Effector memory CD4-positive, alpha-beta T cell (primary cell): ENCODE data around the gene ITIH5.

ENCODE experiments used
- DNase-seq, 3 donors: peaks; one replicate each; pipeline ENCODE4 v3.0.0-alpha.2; 2020
- H3K27ac ChIP-seq: 2 replicates; pipeline ENCODE4 v1.7.0; 2013; ENCODE audit warnings: mild to moderate bottlenecking, low read length, moderate library complexity; ENCODE audit not compliant: insufficient read depth, poor library complexity, severe bottlenecking
- H3K27me3 ChIP-seq: replicated peaks from 2 replicates; pipeline ENCODE4 v1.7.0; 2013; ENCODE audit warnings: mild to moderate bottlenecking, low read length; ENCODE audit not compliant: insufficient read depth, control insufficient read depth, poor library complexity, severe bottlenecking
- H3K36me3 ChIP-seq: 2 replicates; pipeline ENCODE4 v1.7.0; 2013; ENCODE audit warnings: mild to moderate bottlenecking, low read length, moderate library complexity; ENCODE audit not compliant: control insufficient read depth, insufficient read depth
- H3K4me1 ChIP-seq: 2 replicates; pipeline ENCODE4 v1.7.0; 2013; ENCODE audit warnings: low read length, mild to moderate bottlenecking; ENCODE audit not compliant: control insufficient read depth, insufficient read depth, poor library complexity, severe bottlenecking
- H3K4me3 ChIP-seq: 2 replicates; pipeline ENCODE4 v1.7.0; 2013; ENCODE audit warnings: low read length, low read depth, mild to moderate bottlenecking; ENCODE audit not compliant: insufficient read depth, poor library complexity, severe bottlenecking
- H3K9me3 ChIP-seq: 2 replicates; pipeline ENCODE4 v1.7.0; 2013; ENCODE audit warnings: mild to moderate bottlenecking, low read length, moderate library complexity; ENCODE audit not compliant: control insufficient read depth

The ITIH5 gene

DNA sequence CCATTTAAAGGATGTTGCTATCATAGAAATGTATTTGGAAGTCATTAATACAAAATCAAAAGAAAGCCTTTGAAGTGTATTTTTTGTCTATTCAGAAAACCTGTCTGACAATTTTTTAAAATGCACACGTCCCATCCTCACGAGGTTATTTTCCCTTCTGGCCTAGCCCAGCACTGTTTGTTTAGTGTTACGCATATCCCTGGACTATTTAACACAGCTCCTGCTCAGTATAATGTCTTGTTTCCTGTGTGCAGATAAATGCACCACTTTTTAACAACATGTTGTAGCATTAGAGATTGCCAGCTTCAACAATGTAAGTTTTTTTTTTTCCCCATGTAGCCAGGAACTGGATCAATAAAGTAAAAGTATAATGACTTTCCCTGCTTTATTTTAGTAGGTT is 153.3 kb downstream of the ITIH5 start:
- H3K4me1 ChIP-seq = peaks cover 4% of the 10 kb centered on the region
- DNase-seq = no peak
- no peaks in the 10 kb centered on the region for H3K9me3 ChIP-seq
- H3K36me3 ChIP-seq = no peaks in the 10 kb centered on the region
- no peaks in the 10 kb centered on the region for H3K27me3 ChIP-seq
- no peak overlapping the region for H3K4me3 ChIP-seq
- H3K27ac ChIP-seq = no peak overlapping the region

- no peak for DNase-seq
- Histone ChIP-seq H3K27me3 (no peaks in the 10 kb centered on the region), H3K9me3 (no peaks in the 10 kb centered on the region), H3K27ac (no peak overlapping the region), H3K4me3 (no peak overlapping the region), H3K4me1 (peaks cover 11% of the 10 kb centered on the region), H3K36me3 (no peaks in the 10 kb centered on the region)
Measured at GRCh38 chr10:7512487-7512886, 154.3 kb downstream of the ITIH5 start.

DNA sequence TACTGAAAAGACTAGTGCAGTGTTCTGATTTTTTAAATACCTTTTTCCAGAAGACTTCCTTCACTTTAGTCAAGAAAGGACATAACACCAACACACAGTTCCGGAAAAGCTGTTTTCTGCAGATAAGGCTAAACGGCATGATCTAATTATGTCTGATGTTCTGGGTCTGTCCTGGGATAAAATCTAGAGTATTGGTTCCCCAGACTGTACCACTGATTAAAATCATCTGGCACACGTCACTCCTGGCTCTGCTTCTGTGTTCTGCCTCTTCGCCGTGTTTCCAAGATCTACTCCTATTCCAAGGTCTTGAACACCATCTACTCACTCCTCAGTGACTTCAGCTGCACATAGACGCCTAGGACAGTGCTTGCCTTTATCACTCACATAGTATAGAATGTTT is 155.2 kb downstream of the ITIH5 start:
- Histone ChIP-seq H3K27ac (no peak overlapping the region), H3K4me1 (peaks cover 16% of the 10 kb centered on the region), H3K4me3 (no peak overlapping the region), H3K27me3 (no peaks in the 10 kb centered on the region), H3K36me3 (no peaks in the 10 kb centered on the region), H3K9me3 (no peaks in the 10 kb centered on the region)
- DNase-seq = no peak
